Measurements from ENCODE around the gene TPSAB1. TPM values are rescaled to one million over a fixed set of nuclear protein-coding genes. Genes with fewer than 3 reads are reported as not detected.

Gene TPSAB1
- total RNA-seq, 1 experiment from 2014 or later, result not detected

- H3K9me3 Mint-ChIP-seq (ENCODE audit: low read depth, unreplicated experiment), result no peaks in the 10 kb centered on the region
- TF ChIP-seq CTCF (IDR thresholded peaks at IDR 0.05; ENCODE audit: unreplicated experiment), result no peak
- no peak overlapping the region for H3K4me3 Mint-ChIP-seq (ENCODE audit: low read depth, unreplicated experiment)
- peaks cover 11% of the 10 kb centered on the region for H3K36me3 Mint-ChIP-seq (ENCODE audit: insufficient read depth, unreplicated experiment)
- DNase-seq, result no peak
- CTCF ChIA-PET, result no interaction called here
- BruUV-seq (replicated peaks), result no TSS peak
- H3K27me3 Mint-ChIP-seq (ENCODE audit: unreplicated experiment), result peaks cover 100% of the 10 kb centered on the region
- H3K4me1 Mint-ChIP-seq (ENCODE audit: low read depth, unreplicated experiment), result peaks cover 2% of the 10 kb centered on the region
- H3K27ac Mint-ChIP-seq (ENCODE audit: unreplicated experiment), result no peak overlapping the region
- intact Hi-C loops (cut with micrococcal nuclease; ENCODE audit: unreplicated experiment), result no loop called here
Measured at GRCh38 chr16:1276580-1276878, 36.0 kb downstream of the TPSAB1 start.

- DNase-seq, result no peak
- no peak for TF ChIP-seq CTCF (IDR thresholded peaks at IDR 0.05; ENCODE audit: unreplicated experiment)
- Mint-ChIP-seq H3K4me1 (ENCODE audit: low read depth, unreplicated experiment) (no peaks in the 10 kb centered on the region), H3K4me3 (ENCODE audit: low read depth, unreplicated experiment) (no peak overlapping the region), H3K9me3 (ENCODE audit: low read depth, unreplicated experiment) (no peaks in the 10 kb centered on the region), H3K36me3 (ENCODE audit: insufficient read depth, unreplicated experiment) (peaks cover 4% of the 10 kb centered on the region), H3K27ac (ENCODE audit: unreplicated experiment) (no peak overlapping the region), H3K27me3 (ENCODE audit: unreplicated experiment) (peaks cover 100% of the 10 kb centered on the region)
- intact Hi-C loops (cut with micrococcal nuclease; ENCODE audit: unreplicated experiment), result no loop called here
- CTCF ChIA-PET, result no interaction called here
- no TSS peak for BruUV-seq (replicated peaks)
Measured at GRCh38 chr16:1277151-1277598, 36.7 kb downstream of the TPSAB1 start.

- no peak for TF ChIP-seq CTCF (IDR thresholded peaks at IDR 0.05; ENCODE audit: unreplicated experiment)
- CTCF ChIA-PET, result no interaction called here
- no TSS peak for BruUV-seq (replicated peaks)
- Mint-ChIP-seq H3K27ac (ENCODE audit: unreplicated experiment) (no peak overlapping the region), H3K4me1 (ENCODE audit: low read depth, unreplicated experiment) (no peaks in the 10 kb centered on the region), H3K36me3 (ENCODE audit: insufficient read depth, unreplicated experiment) (no peaks in the 10 kb centered on the region), H3K4me3 (ENCODE audit: low read depth, unreplicated experiment) (no peak overlapping the region), H3K9me3 (ENCODE audit: low read depth, unreplicated experiment) (no peaks in the 10 kb centered on the region), H3K27me3 (ENCODE audit: unreplicated experiment) (peaks cover 100% of the 10 kb centered on the region)
- no peak for DNase-seq
- intact Hi-C loops (cut with micrococcal nuclease; ENCODE audit: unreplicated experiment), result no loop called here
Measured at GRCh38 chr16:1277617-1278282, 37.2 kb downstream of the TPSAB1 start.

DNA sequence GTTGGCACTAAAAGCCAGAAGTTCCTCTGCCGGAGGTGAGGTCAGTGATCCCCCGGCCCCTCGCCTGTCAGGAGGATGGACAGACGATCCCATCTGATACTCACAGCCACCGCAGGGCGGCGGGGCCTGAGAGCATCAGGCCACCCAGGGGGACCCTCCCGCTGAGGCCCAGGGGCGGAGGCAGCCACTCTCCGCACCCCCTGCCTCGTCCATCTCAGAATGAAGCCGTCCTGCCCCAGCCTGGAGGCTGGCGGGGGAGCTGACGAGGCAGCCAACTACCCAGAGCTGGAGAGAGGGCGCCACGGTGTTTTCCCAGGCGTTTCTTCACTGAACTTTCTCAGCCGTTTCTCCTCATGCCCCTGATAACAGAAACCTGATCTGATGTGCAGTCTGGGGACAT, 38.0 kb downstream of the TPSAB1 start:
- TF ChIP-seq CTCF (IDR thresholded peaks at IDR 0.05; ENCODE audit: unreplicated experiment), result no peak
- Mint-ChIP-seq H3K36me3 (ENCODE audit: insufficient read depth, unreplicated experiment) (no peaks in the 10 kb centered on the region), H3K4me1 (ENCODE audit: low read depth, unreplicated experiment) (no peaks in the 10 kb centered on the region), H3K4me3 (ENCODE audit: low read depth, unreplicated experiment) (no peak overlapping the region), H3K27me3 (ENCODE audit: unreplicated experiment) (peaks cover 100% of the 10 kb centered on the region), H3K9me3 (ENCODE audit: low read depth, unreplicated experiment) (no peaks in the 10 kb centered on the region), H3K27ac (ENCODE audit: unreplicated experiment) (no peak overlapping the region)
- no TSS peak for BruUV-seq (replicated peaks)
- no peak for DNase-seq
- intact Hi-C loops (cut with micrococcal nuclease; ENCODE audit: unreplicated experiment), result no loop called here
- CTCF ChIA-PET, result no interaction called here

All from Calu3 (cell line).